Fibroblast of skin of right biceps (primary cell): ENCODE results near the gene C17orf100.
A peak's percentile ranks its signal among the peaks of the same experiment; 100 is the strongest.
"Not testable (repeated sequence)": the region's sequence is repeated elsewhere in the genome, so short reads cannot be mapped to it uniquely, and the experiment has no call there.

Source experiments
- DNase-seq: peaks from one replicate; pipeline ENCODE4 v3.0.0-alpha.2; 2013

Gene C17orf100

DNA sequence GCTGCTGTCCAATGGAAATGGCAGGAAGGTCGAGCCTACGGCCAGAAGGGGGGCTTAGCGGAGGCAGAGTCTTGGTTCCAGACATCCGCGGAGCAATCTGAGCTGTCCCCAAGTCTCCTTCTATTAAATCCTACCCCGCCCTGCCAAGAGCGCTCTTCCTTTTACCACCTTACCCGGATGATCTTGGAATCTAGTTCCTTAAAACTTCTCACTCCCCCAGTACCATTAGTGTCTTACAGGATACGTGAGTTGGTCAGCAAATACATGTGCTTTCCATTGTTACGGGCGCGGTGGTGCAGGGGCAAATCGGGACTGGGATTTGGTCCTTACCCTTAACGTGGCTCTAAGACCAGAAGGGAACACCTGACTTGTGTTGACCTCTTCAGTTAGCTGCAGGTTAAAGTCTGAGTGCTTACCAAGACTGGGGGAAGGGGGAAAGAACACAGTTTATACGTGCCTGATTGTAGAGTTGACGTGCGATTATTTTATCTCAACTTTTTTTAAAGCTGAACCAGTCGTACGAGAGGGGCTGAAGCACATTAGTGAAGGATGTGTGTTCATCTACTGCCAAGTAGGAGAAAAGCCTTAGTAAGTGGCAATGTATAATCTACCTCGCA, 10.2 kb upstream of the C17orf100 start:
- no peak for DNase-seq

GRCh38 chr17:6642592-6642991, 9.0 kb upstream of the C17orf100 start:
- peak; percentile 19 for DNase-seq

DNA sequence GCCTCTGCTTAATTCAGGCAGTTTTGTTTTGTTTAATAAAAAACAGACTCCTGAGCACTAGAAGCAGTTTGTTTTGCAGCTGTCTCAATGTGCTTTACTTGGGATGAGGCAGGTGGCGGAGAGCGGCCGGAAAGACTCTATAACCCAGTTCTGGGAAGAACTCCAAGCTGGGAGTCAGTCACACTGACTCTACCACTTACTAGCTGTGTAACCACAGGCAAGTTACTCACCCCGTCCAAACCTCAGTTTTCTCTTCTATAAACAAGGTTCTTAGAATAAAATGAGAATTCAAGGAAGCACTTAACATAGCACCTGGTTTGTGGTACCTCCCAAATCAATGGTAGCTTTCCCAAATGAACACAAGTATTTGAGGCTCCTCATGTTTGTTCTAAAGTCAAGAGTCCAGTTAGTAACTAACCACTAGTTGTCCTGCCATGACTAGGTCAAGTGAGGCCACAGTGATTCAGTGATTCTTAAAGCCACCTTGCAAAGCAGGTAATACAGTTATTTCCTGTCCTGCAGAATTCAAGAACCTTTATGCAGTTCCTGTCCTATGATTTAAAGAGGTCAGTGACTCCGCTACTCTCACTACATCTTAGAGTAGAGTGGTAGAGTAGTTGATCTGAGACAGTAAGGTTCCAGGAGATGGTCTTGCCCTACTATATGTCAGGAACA, 8.0 kb upstream of the C17orf100 start:
- peak; percentile 82 for DNase-seq

- no peak for DNase-seq
These were observed 3.4 kb upstream of the C17orf100 start for GRCh38 chr17:6648181-6648580.

- DNase-seq: peak; percentile 40
These were observed 424 bp downstream of the C17orf100 start for GRCh38 chr17:6651919-6652452.

DNA sequence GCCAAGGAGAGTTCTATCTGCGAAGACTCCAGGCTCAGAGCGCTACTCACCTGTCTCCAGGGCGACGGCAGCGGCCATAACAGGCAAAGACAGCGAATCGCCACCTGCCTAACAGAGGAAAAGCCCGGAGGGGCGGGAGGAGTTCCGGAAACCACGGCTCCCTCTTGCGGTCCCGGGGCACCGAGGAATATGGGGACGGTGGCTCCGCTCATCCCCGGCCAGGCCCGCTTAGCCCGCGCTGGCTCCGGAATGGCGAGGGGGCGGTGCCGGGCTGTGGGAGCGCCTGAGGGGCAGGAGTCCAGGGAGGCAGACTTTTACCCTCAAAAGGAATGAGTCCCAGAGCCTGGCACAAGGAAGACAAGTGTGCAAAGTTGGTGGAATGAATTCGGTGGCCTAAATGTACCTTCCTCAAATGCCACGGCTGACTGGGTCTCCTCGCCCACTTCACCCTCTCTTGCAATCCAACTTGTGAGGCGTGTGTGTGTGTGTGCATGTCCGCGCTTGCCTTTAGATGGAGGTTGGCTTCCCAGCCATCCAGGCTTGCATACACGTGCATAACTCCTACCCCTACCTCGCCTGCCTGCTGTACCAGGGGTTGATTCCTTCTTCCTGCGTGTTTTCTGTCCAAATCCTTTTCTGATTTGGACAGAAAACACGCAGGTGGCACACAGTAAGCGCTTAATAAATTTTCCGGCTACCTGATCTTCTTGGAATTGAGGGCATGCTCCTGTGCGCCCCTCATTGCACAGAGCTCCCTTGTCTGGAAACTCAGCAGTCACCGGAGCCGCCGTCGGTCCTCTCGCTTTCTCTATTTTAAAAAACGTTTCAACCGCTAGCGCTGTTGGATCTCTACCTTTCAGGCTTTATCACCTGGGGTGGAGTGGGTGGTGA, 3.5 kb downstream of the C17orf100 start:
- DNase-seq: no peak

- DNase-seq: not testable (repeated sequence)
These were observed 4.3 kb downstream of the C17orf100 start for GRCh38 chr17:6655732-6656361.

DNA sequence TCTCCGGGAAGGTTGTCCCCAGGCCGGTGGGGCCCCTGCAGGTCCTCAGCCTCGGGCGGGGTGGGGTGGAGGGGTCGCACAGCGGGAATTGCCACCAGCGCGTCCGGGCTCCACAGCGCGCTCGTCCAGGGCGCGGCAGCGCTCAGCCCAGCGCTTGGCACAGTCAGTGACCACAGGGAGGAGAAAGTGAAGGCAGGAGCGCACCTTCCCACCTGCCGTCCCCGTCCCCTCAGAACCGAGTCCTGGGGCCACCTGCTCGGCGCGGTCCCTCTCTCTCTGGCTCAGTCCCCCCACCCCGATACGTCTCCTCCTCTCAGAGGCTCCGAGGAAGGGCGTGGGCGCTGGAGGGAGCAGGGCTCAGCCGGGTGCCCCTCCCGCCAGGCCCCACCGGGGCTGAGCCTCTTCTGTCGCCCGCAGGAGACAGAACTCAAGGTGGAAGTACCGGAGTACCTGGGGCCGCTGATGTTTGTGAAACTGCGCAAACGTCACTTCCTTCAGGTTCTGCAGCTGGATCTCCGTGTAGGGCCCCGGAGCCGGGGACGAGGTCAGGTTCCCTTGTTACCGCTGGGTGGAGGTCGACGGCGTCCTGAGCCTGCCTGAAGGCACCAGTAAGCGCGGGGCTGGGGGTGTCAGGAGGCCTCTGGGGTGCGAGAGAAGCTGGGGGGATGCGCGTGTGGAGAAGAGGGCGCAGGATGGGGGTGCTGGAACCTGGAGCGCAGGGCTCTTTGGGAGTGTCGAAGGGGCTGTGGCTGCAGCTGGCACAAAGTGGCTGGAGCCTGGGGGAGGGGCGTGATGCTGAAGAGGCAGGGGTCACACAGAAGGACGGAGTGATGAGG, 5.5 kb downstream of the C17orf100 start:
- not testable (repeated sequence) for DNase-seq

DNA sequence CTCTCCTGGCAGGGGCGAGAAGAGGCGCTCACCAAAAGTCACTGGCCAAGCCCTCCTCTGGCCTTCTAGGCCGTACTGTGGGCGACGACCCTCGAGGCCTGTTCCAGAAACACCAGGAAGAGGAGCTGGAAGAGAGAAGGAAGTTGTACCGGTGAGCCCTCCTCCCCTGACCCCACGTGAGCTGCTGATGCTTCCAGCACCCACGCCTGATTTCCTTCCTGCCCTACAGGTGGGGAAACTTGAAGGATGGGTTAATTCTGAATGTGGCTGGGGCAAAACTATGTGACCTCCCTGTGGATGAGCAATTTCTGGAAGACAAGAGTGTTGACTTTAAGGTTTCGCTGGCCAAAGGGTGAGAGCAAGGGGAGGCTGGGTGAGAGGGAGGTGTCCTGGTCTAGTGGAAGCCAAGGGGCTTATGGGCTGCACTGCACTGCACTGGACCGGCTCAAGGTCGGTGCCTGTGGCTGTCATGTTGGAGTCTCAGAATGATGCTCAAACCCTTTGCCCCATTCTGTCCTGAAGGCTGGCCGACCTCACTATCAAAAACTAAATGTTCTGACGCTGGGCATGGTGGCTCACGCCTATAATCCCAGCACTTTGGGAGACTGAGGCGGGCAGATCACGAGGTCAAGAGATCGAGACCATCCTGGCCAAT, 6.2 kb downstream of the C17orf100 start:
- no peak for DNase-seq

DNA sequence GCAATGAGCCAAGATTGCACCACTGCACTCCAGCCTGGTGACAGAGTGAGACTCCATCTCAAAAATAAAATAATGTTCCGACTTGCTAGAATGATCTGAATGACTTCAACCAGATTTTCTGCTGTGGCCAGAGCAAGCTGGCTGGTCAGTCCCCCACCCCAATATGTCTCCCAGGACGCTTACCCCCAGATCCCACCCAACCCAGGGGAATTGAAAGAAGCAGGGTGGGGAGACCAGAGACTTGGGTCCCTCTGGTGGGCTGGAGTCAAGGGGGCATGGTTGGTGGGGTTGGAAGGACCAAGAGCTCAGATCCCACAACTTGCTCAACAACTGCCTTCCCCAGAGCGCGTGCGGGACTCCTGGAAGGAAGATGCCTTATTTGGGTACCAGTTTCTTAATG, 6.8 kb downstream of the C17orf100 start:
- DNase-seq: not testable (repeated sequence)

DNA sequence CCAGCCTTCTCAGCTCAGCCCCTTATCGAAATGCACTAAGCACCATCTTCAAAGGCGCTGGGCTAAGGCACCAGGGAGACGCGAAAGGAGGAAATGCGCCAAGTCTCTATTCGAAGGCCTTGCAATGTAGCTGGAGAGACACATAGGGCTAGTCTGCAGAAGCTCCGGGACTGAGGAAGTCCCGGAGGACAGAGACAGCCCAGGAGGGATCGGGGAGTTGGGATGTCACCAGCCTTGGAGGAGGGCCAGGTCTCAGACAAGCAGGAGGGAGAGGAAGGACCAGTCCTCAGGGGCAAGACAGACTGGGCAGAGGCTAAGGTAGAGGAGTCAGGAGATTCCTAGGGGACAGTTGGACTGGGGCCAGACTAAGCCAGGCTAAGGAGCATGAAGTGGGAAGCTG, 8.5 kb downstream of the C17orf100 start:
- DNase-seq: no peak

DNA sequence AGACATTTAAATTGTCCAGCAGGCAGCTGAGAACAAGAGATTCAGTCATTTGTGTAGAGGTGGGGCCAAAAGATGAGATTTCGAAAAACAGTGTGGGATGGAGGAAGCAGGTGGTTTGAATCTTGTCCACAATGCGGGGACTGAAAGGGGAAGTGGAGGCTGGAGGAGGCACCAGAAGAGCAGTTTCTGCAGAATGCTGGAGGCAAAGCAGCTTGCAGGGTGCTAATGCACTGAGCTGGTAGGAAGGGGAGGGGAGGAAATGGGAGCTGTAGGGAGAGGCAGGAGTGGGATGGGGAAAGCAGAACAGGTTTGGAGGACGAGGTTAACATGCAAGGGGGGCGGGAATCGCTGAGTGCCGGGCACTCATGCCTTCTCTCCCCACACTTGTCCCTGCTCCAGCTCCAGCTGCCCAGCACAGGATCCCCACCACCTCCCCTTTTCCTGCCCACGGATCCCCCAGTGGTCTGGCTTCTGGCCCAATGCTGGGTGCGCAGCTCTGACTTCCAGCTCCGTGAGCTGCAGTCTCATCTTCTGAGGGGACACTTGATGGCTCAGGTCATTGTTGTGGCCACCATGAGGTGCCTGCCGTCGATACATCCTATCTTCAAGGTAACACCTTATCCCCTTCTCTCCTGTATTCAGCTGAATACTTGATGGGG, 9.4 kb downstream of the C17orf100 start:
- no peak for DNase-seq

GRCh38 chr17:6661464-6661848, 9.9 kb downstream of the C17orf100 start:
- no peak for DNase-seq

GRCh38 chr17:6663200-6663599, 11.6 kb downstream of the C17orf100 start:
- DNase-seq: not testable (repeated sequence)

DNA sequence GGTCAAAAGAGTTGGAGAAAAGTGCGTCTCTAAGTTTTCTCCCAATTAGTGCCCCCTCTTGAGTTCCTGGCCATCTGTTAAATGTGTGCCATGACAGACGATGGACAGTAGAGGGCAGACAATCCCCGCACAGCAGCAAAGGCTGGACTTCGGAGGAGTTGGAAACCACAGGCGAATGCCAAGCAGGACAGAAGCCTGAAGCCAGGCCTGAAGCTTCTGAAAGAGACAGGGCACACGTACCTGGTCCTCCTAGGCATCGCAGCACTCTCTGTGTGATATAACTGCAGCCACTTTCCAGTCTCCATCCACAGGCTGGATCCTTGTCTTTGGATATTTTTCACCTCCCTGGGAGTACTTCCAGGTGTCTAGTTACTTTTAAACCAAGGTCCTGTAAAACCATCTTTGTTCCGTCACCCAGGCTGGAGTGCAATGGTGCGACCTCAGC, 14.5 kb downstream of the C17orf100 start:
- DNase-seq: peak; percentile 74

GRCh38 chr17:6666557-6666956, 15.0 kb downstream of the C17orf100 start:
- no peak for DNase-seq

DNA sequence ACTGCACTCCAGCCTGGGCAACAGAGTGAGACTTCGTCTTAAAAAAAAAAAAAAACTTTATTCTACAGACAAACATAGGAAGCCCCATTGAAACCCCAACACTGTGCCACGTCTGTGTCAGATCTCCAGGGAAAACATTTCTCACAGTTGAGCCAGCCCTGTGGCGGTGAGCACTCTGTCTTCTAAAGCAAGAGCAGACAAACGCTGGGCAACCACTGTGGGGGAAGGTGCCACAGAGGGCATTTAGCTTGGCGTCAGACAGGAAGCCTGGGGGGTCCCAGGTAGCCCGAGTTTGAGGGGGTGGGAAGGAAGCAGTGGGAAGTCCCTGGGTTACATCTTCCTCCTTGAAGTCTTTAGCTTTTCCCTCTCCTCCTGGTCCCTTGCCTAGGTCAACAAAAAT, 16.0 kb downstream of the C17orf100 start:
- no peak for DNase-seq

- no peak for DNase-seq
These were observed 16.7 kb downstream of the C17orf100 start for GRCh38 chr17:6668219-6668618.

DNA sequence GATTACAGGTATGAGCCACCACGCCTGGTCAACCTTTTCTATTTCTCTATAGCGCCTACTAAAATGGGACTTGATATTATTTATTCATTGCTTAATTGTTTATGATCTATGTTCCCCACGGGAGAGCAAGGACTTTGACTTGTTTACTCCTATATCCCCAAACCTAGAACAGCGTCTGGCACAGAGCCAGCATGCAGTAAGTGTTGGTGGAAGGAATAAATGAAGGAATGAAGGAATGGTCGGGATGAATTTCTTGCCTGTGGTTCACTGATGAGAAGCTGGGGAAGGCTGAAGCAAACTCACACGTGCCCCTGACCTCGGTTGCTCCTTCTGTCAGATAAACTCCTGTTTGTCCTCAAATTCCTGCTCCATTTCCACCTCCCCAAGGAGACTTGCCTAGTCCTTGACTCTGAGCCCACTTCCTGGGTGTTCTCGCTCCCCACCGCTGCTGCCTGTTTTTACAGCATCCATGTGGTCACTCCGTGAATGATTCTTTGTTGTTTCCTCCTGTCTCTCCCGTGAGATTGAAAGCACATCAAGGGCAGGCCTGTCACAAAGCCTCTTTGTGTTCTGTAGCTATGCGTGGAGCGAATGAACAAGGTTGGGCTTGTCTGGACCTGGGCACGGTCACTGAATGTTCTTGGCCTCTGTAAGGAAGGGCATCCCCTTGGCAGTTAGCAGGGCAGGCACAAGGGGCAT, 17.3 kb downstream of the C17orf100 start:
- no peak for DNase-seq
